ENCODE data around the gene ARL11.
"Not testable (repeated sequence)": the region's sequence is repeated elsewhere in the genome, so short reads cannot be mapped to it uniquely, and the experiment has no call there.

The ARL11 gene

GRCh38 chr13:49627831-49628652, at the start of gene ARL11:
Gene ARL11, plus strand, starts transcription at chr13:49628507. Its CDS starts 1,941 bp downstream, at chr13:49630448.
- Histone ChIP-seq H3K27me3 (ENCODE audit: control insufficient read depth, insufficient read depth, low read length) (no peaks in the 10 kb centered on the region), H3K4me1 (ENCODE audit: control insufficient read depth, insufficient read depth, low read length) (no peaks in the 10 kb centered on the region; the same call in 1 of the 2 replicates), H3K36me3 (ENCODE audit: control insufficient read depth, insufficient read depth, low read length) (no peaks in the 10 kb centered on the region), H3K27ac (ENCODE audit: low read depth, low read length) (peak within 1 kb of the TSS; percentile 44), H3K9ac (ENCODE audit: low read depth, low read length) (no peak within 1 kb of the TSS), H3K4me3 (ENCODE audit: low read depth, low read length) (peak within 1 kb of the TSS; percentile 52), H3K9me3 (ENCODE audit: control insufficient read depth, insufficient read depth, low read length) (no peaks in the 10 kb centered on the region)

- peaks cover 4% of the 10 kb centered on the region; the same call in 1 of the 2 replicates for H3K27me3 ChIP-seq (ENCODE audit: control insufficient read depth, insufficient read depth, low read length)
- no peaks in the 10 kb centered on the region for H3K4me1 ChIP-seq (ENCODE audit: control insufficient read depth, insufficient read depth, low read length)
- peaks cover 22% of the 10 kb centered on the region for H3K36me3 ChIP-seq (ENCODE audit: control insufficient read depth, insufficient read depth, low read length)
Observed at GRCh38 chr13:49579501-49579900, 48.8 kb upstream of the ARL11 start.

GRCh38 chr13:49580980-49581680, 47.2 kb upstream of the ARL11 start:
- H3K36me3 ChIP-seq (ENCODE audit: control insufficient read depth, insufficient read depth, low read length), result peaks cover 22% of the 10 kb centered on the region
- no peak overlapping the region for H3K27ac ChIP-seq (ENCODE audit: low read depth, low read length)
- no peaks in the 10 kb centered on the region for H3K9me3 ChIP-seq (ENCODE audit: control insufficient read depth, insufficient read depth, low read length)
- no peak overlapping the region for H3K4me3 ChIP-seq (ENCODE audit: low read depth, low read length)
- no peak overlapping the region for H3K9ac ChIP-seq (ENCODE audit: low read depth, low read length)
- no peaks in the 10 kb centered on the region for H3K4me1 ChIP-seq (ENCODE audit: control insufficient read depth, insufficient read depth, low read length)
- peaks cover 6% of the 10 kb centered on the region; the same call in 1 of the 2 replicates for H3K27me3 ChIP-seq (ENCODE audit: control insufficient read depth, insufficient read depth, low read length)

More at GRCh38 chr13:49579501-49579900, 48.8 kb upstream of the ARL11 start:
- Histone ChIP-seq H3K9ac (ENCODE audit: low read depth, low read length) (no peak overlapping the region), H3K9me3 (ENCODE audit: control insufficient read depth, insufficient read depth, low read length) (no peaks in the 10 kb centered on the region), H3K27ac (ENCODE audit: low read depth, low read length) (no peak overlapping the region), H3K4me3 (ENCODE audit: low read depth, low read length) (no peak overlapping the region)

- Histone ChIP-seq H3K9me3 (ENCODE audit: control insufficient read depth, insufficient read depth, low read length) (no peaks in the 10 kb centered on the region), H3K27me3 (ENCODE audit: control insufficient read depth, insufficient read depth, low read length) (peaks cover 6% of the 10 kb centered on the region; the same call in 1 of the 2 replicates), H3K27ac (ENCODE audit: low read depth, low read length) (peak overlapping the region; percentile 95), H3K4me1 (ENCODE audit: control insufficient read depth, insufficient read depth, low read length) (peaks cover 3% of the 10 kb centered on the region; the same call in 1 of the 2 replicates), H3K4me3 (ENCODE audit: low read depth, low read length) (peak overlapping the region; percentile 69), H3K9ac (ENCODE audit: low read depth, low read length) (peak overlapping the region; percentile 64), H3K36me3 (ENCODE audit: control insufficient read depth, insufficient read depth, low read length) (peaks cover 5% of the 10 kb centered on the region)
Observed at GRCh38 chr13:49584771-49585182, 43.5 kb upstream of the ARL11 start.

- Histone ChIP-seq H3K27ac (ENCODE audit: low read depth, low read length) (peak within 1 kb of the TSS; percentile 95), H3K4me3 (ENCODE audit: low read depth, low read length) (peak within 1 kb of the TSS; percentile 69), H3K4me1 (ENCODE audit: control insufficient read depth, insufficient read depth, low read length) (peaks cover 3% of the 10 kb centered on the region; the same call in 1 of the 2 replicates), H3K27me3 (ENCODE audit: control insufficient read depth, insufficient read depth, low read length) (peaks cover 6% of the 10 kb centered on the region; the same call in 1 of the 2 replicates), H3K36me3 (ENCODE audit: control insufficient read depth, insufficient read depth, low read length) (no peaks in the 10 kb centered on the region; the same call in 1 of the 2 replicates), H3K9ac (ENCODE audit: low read depth, low read length) (peak within 1 kb of the TSS; percentile 91), H3K9me3 (ENCODE audit: control insufficient read depth, insufficient read depth, low read length) (no peaks in the 10 kb centered on the region)
Observed at GRCh38 chr13:49585220-49586157, 42.8 kb upstream of the ARL11 start, which contains the start of gene RCBTB1. Gene RCBTB1, minus strand, starts transcription at chr13:49585558. Its CDS starts 18,279 bp downstream, at chr13:49567279.

- H3K36me3 ChIP-seq (ENCODE audit: control insufficient read depth, insufficient read depth, low read length), result no peaks in the 10 kb centered on the region
- H3K4me1 ChIP-seq (ENCODE audit: control insufficient read depth, insufficient read depth, low read length), result peaks cover 3% of the 10 kb centered on the region; the same call in 1 of the 2 replicates
- peaks cover 6% of the 10 kb centered on the region; the same call in 1 of the 2 replicates for H3K27me3 ChIP-seq (ENCODE audit: control insufficient read depth, insufficient read depth, low read length)
- H3K9ac ChIP-seq (ENCODE audit: low read depth, low read length), result no peak overlapping the region
- no peaks in the 10 kb centered on the region for H3K9me3 ChIP-seq (ENCODE audit: control insufficient read depth, insufficient read depth, low read length)
- no peak overlapping the region for H3K27ac ChIP-seq (ENCODE audit: low read depth, low read length)
- no peak overlapping the region for H3K4me3 ChIP-seq (ENCODE audit: low read depth, low read length)
Observed at GRCh38 chr13:49586717-49587116, 41.6 kb upstream of the ARL11 start.

GRCh38 chr13:49587311-49587847, 40.9 kb upstream of the ARL11 start:
- H3K27ac ChIP-seq (ENCODE audit: low read depth, low read length), result no peak overlapping the region
- H3K27me3 ChIP-seq (ENCODE audit: control insufficient read depth, insufficient read depth, low read length), result peaks cover 6% of the 10 kb centered on the region; the same call in 1 of the 2 replicates
- no peaks in the 10 kb centered on the region for H3K9me3 ChIP-seq (ENCODE audit: control insufficient read depth, insufficient read depth, low read length)
- H3K4me1 ChIP-seq (ENCODE audit: control insufficient read depth, insufficient read depth, low read length), result peaks cover 3% of the 10 kb centered on the region; the same call in 1 of the 2 replicates
- no peaks in the 10 kb centered on the region for H3K36me3 ChIP-seq (ENCODE audit: control insufficient read depth, insufficient read depth, low read length)
- no peak overlapping the region for H3K4me3 ChIP-seq (ENCODE audit: low read depth, low read length)
- H3K9ac ChIP-seq (ENCODE audit: low read depth, low read length), result no peak overlapping the region

- not testable (repeated sequence) for H3K36me3 ChIP-seq (ENCODE audit: control insufficient read depth, insufficient read depth, low read length); H3K27ac ChIP-seq (ENCODE audit: low read depth, low read length); H3K27me3 ChIP-seq (ENCODE audit: control insufficient read depth, insufficient read depth, low read length); H3K4me1 ChIP-seq (ENCODE audit: control insufficient read depth, insufficient read depth, low read length); H3K9ac ChIP-seq (ENCODE audit: low read depth, low read length); H3K4me3 ChIP-seq (ENCODE audit: low read depth, low read length); H3K9me3 ChIP-seq (ENCODE audit: control insufficient read depth, insufficient read depth, low read length)
Observed at GRCh38 chr13:49590714-49591113, 37.6 kb upstream of the ARL11 start.

GRCh38 chr13:49593876-49594275, 34.4 kb upstream of the ARL11 start:
- H3K27me3 ChIP-seq (ENCODE audit: control insufficient read depth, insufficient read depth, low read length); H3K4me1 ChIP-seq (ENCODE audit: control insufficient read depth, insufficient read depth, low read length); H3K4me3 ChIP-seq (ENCODE audit: low read depth, low read length); H3K9ac ChIP-seq (ENCODE audit: low read depth, low read length); H3K9me3 ChIP-seq (ENCODE audit: control insufficient read depth, insufficient read depth, low read length); H3K27ac ChIP-seq (ENCODE audit: low read depth, low read length); H3K36me3 ChIP-seq (ENCODE audit: control insufficient read depth, insufficient read depth, low read length): not testable (repeated sequence)

GRCh38 chr13:49594576-49594975, 33.7 kb upstream of the ARL11 start:
- Histone ChIP-seq H3K4me3 (ENCODE audit: low read depth, low read length) (no peak overlapping the region), H3K27me3 (ENCODE audit: control insufficient read depth, insufficient read depth, low read length) (no peaks in the 10 kb centered on the region), H3K4me1 (ENCODE audit: control insufficient read depth, insufficient read depth, low read length) (no peaks in the 10 kb centered on the region), H3K36me3 (ENCODE audit: control insufficient read depth, insufficient read depth, low read length) (no peaks in the 10 kb centered on the region), H3K9me3 (ENCODE audit: control insufficient read depth, insufficient read depth, low read length) (peaks cover 2% of the 10 kb centered on the region; the same call in 1 of the 2 replicates), H3K27ac (ENCODE audit: low read depth, low read length) (no peak overlapping the region), H3K9ac (ENCODE audit: low read depth, low read length) (no peak overlapping the region)

All from HUES48 (cell line).